Measurements from ENCODE around the gene PILRA. TPM values are rescaled to one million over a fixed set of nuclear protein-coding genes. Genes with fewer than 3 reads are reported as not detected.
"Not testable (repeated sequence)": the region's sequence is repeated elsewhere in the genome, so short reads cannot be mapped to it uniquely, and the experiment has no call there.

The PILRA gene
- total RNA-seq, 1 donor from 2014 or later, result 36.9 TPM

DNA sequence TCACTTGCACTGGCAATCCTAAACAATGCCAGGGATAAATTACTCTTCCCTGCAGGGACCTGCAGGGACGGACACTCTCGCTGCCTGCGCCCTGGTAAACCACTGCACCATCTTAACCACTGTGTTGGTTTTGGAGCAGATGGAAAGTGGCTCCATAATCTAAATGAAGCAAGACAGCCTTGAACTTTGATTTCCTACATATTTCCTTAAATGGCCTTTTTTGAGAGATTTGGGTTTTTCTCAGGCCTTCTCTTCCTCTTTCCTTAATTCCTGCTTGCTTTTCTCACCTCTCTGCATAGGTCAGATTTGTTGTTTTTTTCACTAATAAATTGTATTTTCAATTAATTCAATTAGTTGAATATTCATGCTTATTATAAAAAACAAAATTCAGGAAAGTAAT, 2.8 kb downstream of the PILRA start:
- Histone ChIP-seq H3K4me1 (no peaks in the 10 kb centered on the region), H3K36me3 (no peaks in the 10 kb centered on the region), H3K9me3 (no peaks in the 10 kb centered on the region), H3K4me3 (no peak overlapping the region), H3K27me3 (no peaks in the 10 kb centered on the region), H3K27ac (no peak overlapping the region)
- DNase-seq (peak; percentile 6), ATAC-seq (no peak)
- TF ChIP-seq, protein P1, sequence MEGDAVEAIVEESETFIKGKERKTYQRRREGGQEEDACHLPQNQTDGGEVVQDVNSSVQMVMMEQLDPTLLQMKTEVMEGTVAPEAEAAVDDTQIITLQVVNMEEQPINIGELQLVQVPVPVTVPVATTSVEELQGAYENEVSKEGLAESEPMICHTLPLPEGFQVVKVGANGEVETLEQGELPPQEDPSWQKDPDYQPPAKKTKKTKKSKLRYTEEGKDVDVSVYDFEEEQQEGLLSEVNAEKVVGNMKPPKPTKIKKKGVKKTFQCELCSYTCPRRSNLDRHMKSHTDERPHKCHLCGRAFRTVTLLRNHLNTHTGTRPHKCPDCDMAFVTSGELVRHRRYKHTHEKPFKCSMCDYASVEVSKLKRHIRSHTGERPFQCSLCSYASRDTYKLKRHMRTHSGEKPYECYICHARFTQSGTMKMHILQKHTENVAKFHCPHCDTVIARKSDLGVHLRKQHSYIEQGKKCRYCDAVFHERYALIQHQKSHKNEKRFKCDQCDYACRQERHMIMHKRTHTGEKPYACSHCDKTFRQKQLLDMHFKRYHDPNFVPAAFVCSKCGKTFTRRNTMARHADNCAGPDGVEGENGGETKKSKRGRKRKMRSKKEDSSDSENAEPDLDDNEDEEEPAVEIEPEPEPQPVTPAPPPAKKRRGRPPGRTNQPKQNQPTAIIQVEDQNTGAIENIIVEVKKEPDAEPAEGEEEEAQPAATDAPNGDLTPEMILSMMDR (IDR thresholded peaks at IDR 0.05), result no peak
- intact Hi-C loops (cut with DNase I), result no loop called here

DNA sequence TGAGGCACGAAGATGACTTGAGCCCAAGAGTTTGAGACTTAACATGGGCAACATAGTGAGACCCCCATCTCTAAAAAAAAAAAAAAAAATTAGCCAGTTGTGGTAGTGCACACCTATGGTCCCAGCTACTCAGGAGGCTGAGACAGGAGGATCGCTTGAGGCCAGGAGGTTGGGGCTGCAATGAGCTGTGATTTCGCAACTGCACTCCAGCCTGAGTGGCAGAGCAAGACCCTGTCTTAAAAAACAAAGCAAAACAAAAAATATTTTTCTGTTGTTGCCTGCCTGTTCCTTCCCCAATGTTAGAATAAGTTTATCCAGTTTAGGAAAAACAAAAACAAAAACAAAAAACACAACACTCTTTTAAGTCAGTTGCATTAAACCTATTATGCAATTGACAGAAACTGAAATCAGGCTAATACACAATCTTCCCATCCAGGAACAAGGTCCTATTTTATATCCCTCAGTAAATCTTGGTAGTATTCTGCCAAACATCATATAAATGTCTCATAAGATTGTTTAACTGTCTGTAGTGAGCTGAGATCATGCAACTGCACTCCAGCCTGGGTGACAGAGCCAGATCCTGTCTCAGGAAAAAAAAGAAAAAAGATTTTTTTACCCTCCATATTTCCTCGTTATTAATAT, 4.9 kb downstream of the PILRA start:
- no peaks in the 10 kb centered on the region for H3K36me3 ChIP-seq
- H3K4me3 ChIP-seq, result no peak overlapping the region
- H3K9me3 ChIP-seq, result no peaks in the 10 kb centered on the region
- TF ChIP-seq, protein P1 (IDR thresholded peaks at IDR 0.05), result no peak
- ATAC-seq (no peak), DNase-seq (peak; percentile 19)
- intact Hi-C loops (cut with DNase I), result no loop called here
- no peaks in the 10 kb centered on the region for H3K27me3 ChIP-seq
- no peak overlapping the region for H3K27ac ChIP-seq
- no peaks in the 10 kb centered on the region for H3K4me1 ChIP-seq

GRCh38 chr7:100380196-100380595, 6.9 kb downstream of the PILRA start:
- DNase-seq, result no peak
- ATAC-seq, result peak; percentile 59
- H3K4me3 ChIP-seq, result no peak overlapping the region
- no peaks in the 10 kb centered on the region for H3K9me3 ChIP-seq
- no peaks in the 10 kb centered on the region for H3K36me3 ChIP-seq
- no peaks in the 10 kb centered on the region for H3K4me1 ChIP-seq
- intact Hi-C loops (cut with DNase I), result no loop called here
- peak overlapping the region; percentile 55 for H3K27ac ChIP-seq
- no peaks in the 10 kb centered on the region for H3K27me3 ChIP-seq
- TF ChIP-seq, protein P1 (IDR thresholded peaks at IDR 0.05), result no peak

DNA sequence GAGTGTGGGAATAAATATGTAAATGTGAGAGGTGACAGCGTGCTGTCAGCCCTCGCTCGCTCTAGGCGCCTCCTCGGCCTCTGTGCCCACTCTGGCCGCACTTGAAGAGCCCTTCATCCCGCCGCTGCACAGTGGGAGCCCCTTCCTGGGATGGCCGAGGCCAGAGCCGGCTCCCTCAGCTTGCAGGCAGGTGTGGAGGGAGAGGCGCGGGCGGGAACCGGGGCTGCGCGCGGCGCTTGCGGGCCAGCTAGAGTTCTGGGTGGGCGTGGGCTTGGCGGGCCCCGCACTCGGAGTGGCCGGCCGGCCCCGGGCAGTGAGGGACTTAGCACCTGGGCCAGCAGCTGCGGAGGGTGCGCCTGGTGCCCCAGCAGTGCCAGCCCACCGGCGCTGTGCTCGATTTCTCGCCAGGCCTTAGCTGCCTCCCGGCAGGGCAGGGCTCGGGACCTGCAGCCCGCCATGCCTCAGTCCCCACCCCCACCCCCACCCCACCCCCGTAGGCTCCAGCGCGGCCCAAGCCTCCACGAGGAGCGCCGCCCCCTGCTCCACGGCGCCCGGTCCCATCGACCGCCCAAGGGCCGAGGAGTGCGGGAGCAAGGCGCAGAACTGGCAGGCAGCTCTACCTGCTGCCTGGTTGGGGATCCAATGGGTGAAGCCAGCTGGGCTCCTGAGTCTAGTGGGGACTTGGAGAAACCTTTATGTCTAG, 8.4 kb downstream of the PILRA start:
- not testable (repeated sequence) for H3K4me3 ChIP-seq, DNase-seq

DNA sequence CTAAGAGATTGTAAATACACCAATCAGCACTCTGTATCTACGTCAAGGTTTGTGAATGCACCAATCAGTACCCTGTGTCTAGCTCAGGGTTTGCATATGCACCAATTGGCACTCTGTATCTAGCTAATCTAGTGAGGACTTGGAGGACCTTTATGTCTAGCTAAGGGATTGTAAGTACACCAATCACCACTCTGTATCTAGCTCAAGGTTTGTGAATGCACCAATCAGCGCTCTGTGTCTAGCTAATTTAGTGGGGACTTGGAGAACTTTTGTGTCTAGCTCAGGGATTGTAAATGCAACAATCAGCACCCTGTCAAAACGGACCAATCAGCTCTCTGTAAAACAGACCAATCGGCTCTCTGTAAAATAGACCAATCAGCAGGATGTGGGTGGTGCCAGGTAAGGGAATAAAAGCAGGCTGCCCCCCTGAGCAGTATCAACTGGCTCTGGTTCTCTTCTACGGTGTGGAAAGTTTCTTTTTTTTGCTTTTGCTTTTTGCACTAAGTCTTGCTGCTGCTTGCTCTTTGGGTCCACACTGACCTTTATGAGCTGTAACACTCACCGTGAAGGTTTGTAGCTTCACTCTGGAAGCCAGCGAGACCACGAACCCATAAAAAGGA, 9.1 kb downstream of the PILRA start:
- H3K4me1 ChIP-seq; H3K27me3 ChIP-seq; H3K27ac ChIP-seq; H3K36me3 ChIP-seq; intact Hi-C loops (cut with DNase I); H3K4me3 ChIP-seq; H3K9me3 ChIP-seq; DNase-seq; ATAC-seq: not testable (repeated sequence)

More for the DNA sequence above, 8.4 kb downstream of the PILRA start:
- H3K9me3 ChIP-seq; H3K27ac ChIP-seq; H3K4me1 ChIP-seq; ATAC-seq; H3K36me3 ChIP-seq; H3K27me3 ChIP-seq; intact Hi-C loops (cut with DNase I): not testable (repeated sequence)

GRCh38 chr7:100384628-100385294, 11.5 kb downstream of the PILRA start:
- Histone ChIP-seq H3K27me3 (no peaks in the 10 kb centered on the region), H3K4me3 (no peak overlapping the region), H3K27ac (no peak overlapping the region), H3K9me3 (no peaks in the 10 kb centered on the region), H3K36me3 (no peaks in the 10 kb centered on the region), H3K4me1 (no peaks in the 10 kb centered on the region)
- DNase-seq (no peak), ATAC-seq (peak; percentile 69)
- intact Hi-C loops (cut with DNase I), result no loop called here
- TF ChIP-seq, protein P1 (IDR thresholded peaks at IDR 0.05), result no peak
